Suprapubic skin (tissue), 4 donors: Measurements from ENCODE around the gene ETV5. TPM values are rescaled to one million over a fixed set of nuclear protein-coding genes. Genes with fewer than 3 reads are reported as not detected.

Source experiments
- DNase-seq, 2 donors: peaks; one replicate each; pipeline ENCODE4 v3.0.0-alpha.2; 2019; ENCODE audit warnings: low spot score in 2 of 2
- H3K27ac ChIP-seq: fragments of 200-600 bp; sonication (generic); one replicate; pipeline ENCODE4 v1.5.1; 2019
- H3K27me3 ChIP-seq: fragments of 200-600 bp; sonication (generic); one replicate; pipeline ENCODE4 v1.5.1; 2019
- H3K36me3 ChIP-seq: fragments of 200-600 bp; sonication (generic); one replicate; pipeline ENCODE4 v1.5.1; 2019
- H3K4me1 ChIP-seq: fragments of 200-600 bp; sonication (generic); one replicate; pipeline ENCODE4 v1.5.1; 2019
- H3K4me3 ChIP-seq: fragments of 200-600 bp; sonication (generic); one replicate; pipeline ENCODE4 v1.5.1; 2019; ENCODE audit warnings: mild to moderate bottlenecking
- H3K9me3 ChIP-seq: fragments of 200-600 bp; sonication (generic); one replicate; pipeline ENCODE4 v1.5.1; 2019
- EP300 ChIP-seq: sonication (generic); formaldehyde crosslinking; IDR thresholded peaks from one replicate; pipeline ENCODE4 v1.6.1; 2017; ENCODE audit warnings: antibody characterized with exemption
- POLR2A ChIP-seq, 2 donors: fragments of 450-650 bp; IDR thresholded peaks; one replicate each; pipeline ENCODE4 v1.6.1; 2017; ENCODE audit warnings: antibody characterized with exemption in 2 of 2, mild to moderate bottlenecking in 2 of 2, moderate library complexity in 2 of 2
- POLR2AphosphoS5 ChIP-seq, 3 donors: sonication (generic); formaldehyde crosslinking; IDR thresholded peaks; one replicate each; pipeline ENCODE4 v1.6.1; 2017; ENCODE audit warnings: antibody characterized with exemption in 3 of 3
- WGBS: methylation state at CpG from one replicate; pipeline ENCODE4 v1.1.5; 2018; 5-methylcytosine and 5-hydroxymethylcytosine counted together
- total RNA-seq, 4 donors: library from RNA; depleted of rRNA; stranded (reverse); fragments of >200 nt; gene quantifications; one replicate each; pipeline ENCODE4 v1.1.0, GENCODE V29; 2016
- TF ChIP-seq, protein P1 (sequence below), 2 donors: fragments of 200-600 bp in 1 of 2; fragments of 450-650 bp in 1 of 2; sonication (generic) in 1 of 2; IDR thresholded peaks; one replicate each; pipeline ENCODE4 v1.5.1; 2016 to 2019; ENCODE audit warnings: antibody characterized with exemption in 2 of 2, mild to moderate bottlenecking in 1 of 2, moderate library complexity in 1 of 2

Gene ETV5
- total RNA-seq, 4 donors from 2014 or later: 11.2 to 28.6 (median 16.7) TPM

DNA sequence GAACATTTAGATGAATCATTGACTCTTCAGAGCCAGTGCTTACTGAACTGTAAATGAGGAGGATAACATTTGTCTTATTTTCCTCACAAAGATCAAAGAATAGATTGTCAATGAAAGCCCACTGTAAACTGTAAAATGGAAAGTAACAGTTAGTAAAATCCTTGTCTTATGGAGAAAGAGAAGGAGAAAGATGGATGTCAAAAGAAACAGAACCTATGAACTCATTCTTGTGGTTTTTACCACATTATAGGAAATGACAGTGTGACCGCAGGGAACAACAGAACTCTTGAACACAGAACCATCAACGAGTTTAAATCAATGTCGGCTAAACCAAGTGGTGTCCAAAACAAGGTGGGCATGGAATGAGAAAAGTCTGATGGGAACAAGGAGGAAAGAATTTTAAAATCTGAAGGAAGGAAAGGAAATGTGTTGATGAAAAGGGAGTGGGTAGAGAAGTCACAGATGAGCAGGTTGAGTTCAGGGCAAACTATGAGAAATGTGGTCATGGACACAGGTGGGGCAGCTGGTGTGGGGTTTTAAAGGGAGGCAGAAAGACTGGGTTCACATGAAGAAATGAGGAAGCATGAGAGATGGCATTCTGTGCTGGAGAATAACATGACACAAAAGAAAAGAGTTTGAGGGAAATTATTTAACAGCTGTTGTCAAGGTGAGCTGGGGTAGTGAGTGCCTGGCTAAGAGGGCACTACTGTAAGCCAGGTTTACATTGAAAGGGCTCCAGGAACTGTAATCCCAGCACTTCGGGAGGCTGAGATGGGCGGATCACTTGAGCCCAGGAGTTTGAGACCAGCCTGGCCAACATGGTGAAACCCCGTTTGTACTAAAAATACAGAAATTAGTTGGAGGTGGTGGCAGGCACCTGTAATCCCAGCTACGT is 42.4 kb upstream of the ETV5 start:
- H3K4me1 ChIP-seq: no peaks in the 10 kb centered on the region
- H3K36me3 ChIP-seq: no peaks in the 10 kb centered on the region
- peak in 1 of 2 donors; percentile 24 for DNase-seq
- H3K4me3 ChIP-seq: no peak overlapping the region
- H3K9me3 ChIP-seq: no peaks in the 10 kb centered on the region
- WGBS: 82% methylated on average over 7 of the region's 7 CpGs
- no peak overlapping the region for H3K27ac ChIP-seq
- H3K27me3 ChIP-seq: no peaks in the 10 kb centered on the region
- TF ChIP-seq, protein P1, sequence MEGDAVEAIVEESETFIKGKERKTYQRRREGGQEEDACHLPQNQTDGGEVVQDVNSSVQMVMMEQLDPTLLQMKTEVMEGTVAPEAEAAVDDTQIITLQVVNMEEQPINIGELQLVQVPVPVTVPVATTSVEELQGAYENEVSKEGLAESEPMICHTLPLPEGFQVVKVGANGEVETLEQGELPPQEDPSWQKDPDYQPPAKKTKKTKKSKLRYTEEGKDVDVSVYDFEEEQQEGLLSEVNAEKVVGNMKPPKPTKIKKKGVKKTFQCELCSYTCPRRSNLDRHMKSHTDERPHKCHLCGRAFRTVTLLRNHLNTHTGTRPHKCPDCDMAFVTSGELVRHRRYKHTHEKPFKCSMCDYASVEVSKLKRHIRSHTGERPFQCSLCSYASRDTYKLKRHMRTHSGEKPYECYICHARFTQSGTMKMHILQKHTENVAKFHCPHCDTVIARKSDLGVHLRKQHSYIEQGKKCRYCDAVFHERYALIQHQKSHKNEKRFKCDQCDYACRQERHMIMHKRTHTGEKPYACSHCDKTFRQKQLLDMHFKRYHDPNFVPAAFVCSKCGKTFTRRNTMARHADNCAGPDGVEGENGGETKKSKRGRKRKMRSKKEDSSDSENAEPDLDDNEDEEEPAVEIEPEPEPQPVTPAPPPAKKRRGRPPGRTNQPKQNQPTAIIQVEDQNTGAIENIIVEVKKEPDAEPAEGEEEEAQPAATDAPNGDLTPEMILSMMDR (IDR thresholded peaks at IDR 0.05): no peak

DNA sequence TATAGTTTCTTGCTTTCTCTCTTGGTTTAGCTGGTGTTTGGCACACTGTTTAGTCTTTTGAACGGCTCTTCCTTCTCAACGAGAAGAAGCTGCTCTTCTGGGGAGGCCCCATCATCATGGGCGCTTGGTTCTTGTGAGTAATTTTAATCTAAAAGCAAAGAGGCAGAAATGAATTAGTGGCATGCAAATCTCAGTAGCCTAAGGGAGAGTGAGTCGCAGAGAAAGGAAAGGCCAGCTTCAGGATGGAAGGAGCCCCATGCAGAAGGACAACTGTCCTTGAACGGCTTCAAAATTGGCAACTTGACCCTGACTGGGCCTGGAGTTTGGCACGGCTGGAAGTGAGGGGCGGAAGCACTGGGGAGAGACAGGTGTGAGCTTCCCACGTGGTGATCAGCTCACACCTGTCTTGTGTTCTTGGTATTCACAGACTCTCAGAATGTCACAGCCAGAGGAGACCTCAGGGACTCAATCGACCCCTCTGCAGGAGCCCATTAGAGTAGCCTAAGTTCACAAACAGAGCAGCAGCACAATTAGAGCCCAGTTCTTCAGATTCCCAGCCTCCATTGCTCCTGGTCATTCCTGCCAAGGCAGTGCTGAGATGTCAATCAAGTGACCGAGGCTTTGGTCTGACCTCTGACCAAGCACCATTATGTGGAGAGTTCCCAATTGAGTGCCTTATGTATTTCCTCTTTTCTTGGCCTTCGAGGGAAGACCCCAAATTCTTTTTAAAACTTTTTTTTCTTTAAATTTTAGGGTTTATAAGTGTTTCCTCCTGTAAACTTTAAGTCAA is 41.3 kb upstream of the ETV5 start:
- no peaks in the 10 kb centered on the region for H3K36me3 ChIP-seq
- no peak overlapping the region for H3K27ac ChIP-seq
- no peaks in the 10 kb centered on the region for H3K4me1 ChIP-seq
- H3K4me3 ChIP-seq: no peak overlapping the region
- H3K27me3 ChIP-seq: no peaks in the 10 kb centered on the region
- no peaks in the 10 kb centered on the region for H3K9me3 ChIP-seq
- TF ChIP-seq, protein P1 (IDR thresholded peaks at IDR 0.05): no peak
- no peak for TF ChIP-seq POLR2A (IDR thresholded peaks at IDR 0.05)
- TF ChIP-seq EP300: no peak
- no peak for TF ChIP-seq POLR2AphosphoS5 (IDR thresholded peaks at IDR 0.05)
- DNase-seq: no peak
- WGBS: 73% methylated on average over 11 of the region's 11 CpGs

DNA sequence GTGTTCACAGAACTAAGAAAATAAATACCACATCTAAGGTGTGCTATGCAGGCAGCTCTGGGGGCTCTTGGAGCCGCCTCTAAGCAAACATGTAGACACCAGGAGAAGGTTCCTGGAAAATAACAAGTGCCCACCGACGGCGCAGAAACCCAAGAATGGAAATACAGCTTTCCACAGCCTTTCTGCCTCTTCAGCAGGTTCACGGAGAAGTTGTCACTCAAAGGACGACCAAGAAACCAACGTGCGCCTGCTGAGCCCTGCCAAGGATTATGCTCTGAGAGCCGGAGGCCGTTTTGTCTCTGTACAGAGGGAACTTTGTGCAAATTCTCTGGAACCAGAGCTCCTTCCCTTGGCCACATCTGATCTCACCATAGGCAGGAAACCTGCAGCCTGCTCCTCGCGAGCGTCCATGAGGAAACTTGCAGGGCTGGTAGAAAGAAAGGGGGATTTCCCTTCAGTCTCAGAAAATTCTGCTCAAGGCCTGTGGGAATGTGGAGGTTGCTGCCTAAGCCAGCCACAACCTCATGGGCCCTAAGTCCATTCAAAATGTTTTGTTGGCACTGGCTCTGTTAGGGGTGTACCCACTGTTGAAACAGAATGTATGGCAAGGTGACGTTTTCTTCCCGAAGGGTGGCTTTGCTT is 40.6 kb upstream of the ETV5 start:
- H3K9me3 ChIP-seq: no peaks in the 10 kb centered on the region
- DNase-seq: no peak

DNA sequence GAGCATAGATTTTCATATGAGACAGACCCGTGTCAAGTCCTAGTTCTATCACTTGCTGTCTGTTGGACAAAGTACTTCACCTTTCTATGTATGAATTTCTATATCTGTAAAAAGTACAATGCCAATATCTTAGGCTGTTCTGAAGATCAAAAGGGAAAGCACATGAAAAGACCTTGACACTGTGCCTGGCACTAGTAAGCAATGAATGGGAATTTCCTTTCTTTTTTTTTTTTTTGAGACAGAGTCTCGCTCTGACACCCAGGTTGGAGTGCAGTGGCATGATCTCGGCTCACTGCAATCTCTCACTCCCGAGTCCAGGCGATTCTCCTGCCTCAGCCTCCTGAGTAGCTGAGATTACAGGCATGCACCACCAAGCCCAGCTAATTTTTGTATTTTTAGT is 35.4 kb upstream of the ETV5 start:
- Histone ChIP-seq H3K4me3 (no peak overlapping the region), H3K27me3 (no peaks in the 10 kb centered on the region), H3K27ac (no peak overlapping the region), H3K4me1 (peaks cover 3% of the 10 kb centered on the region), H3K9me3 (no peaks in the 10 kb centered on the region), H3K36me3 (no peaks in the 10 kb centered on the region)
- WGBS: 93% methylated on average over 5 of the region's 5 CpGs
- TF ChIP-seq POLR2AphosphoS5 (IDR thresholded peaks at IDR 0.05) (no peak), EP300 (no peak), POLR2A (IDR thresholded peaks at IDR 0.05) (no peak)
- TF ChIP-seq, protein P1 (IDR thresholded peaks at IDR 0.05): no peak
- DNase-seq: no peak

More for the DNA sequence above, 40.6 kb upstream of the ETV5 start:
- no peaks in the 10 kb centered on the region for H3K36me3 ChIP-seq
- H3K4me3 ChIP-seq: no peak overlapping the region
- H3K27me3 ChIP-seq: no peaks in the 10 kb centered on the region
- TF ChIP-seq POLR2A (IDR thresholded peaks at IDR 0.05) (no peak), POLR2AphosphoS5 (IDR thresholded peaks at IDR 0.05) (no peak), EP300 (no peak)
- TF ChIP-seq, protein P1 (IDR thresholded peaks at IDR 0.05): no peak
- no peak overlapping the region for H3K27ac ChIP-seq
- H3K4me1 ChIP-seq: no peaks in the 10 kb centered on the region
- 82% methylated on average over 15 of the region's 15 CpGs for WGBS

DNA sequence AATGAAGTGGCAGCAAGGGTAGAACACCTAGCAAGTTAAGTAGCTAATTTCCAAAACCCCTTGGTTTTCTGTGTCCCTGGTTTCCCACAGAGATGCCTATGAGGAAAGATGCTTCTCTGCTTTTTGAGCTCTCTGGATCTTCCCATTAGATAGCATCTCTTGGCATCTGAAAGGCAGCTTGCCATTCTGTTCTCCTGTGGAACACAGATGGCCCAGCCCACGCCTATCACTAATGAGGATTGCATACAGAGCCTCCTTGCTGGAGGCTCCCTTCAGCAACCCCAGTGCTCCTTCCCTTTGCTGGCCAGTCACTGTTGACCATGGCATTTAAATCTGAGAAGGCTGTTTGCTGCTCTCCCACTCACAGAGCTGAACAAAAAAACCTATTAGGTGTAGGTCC is 34.4 kb upstream of the ETV5 start:
- no peak for DNase-seq
- whole genome bisulfite sequencing: 38% methylated on average over 1 of the region's 1 CpG
- TF ChIP-seq POLR2AphosphoS5 (IDR thresholded peaks at IDR 0.05): no peak
- TF ChIP-seq POLR2A (IDR thresholded peaks at IDR 0.05): no peak
- no peak for TF ChIP-seq EP300
- TF ChIP-seq, protein P1 (IDR thresholded peaks at IDR 0.05): no peak
- no peak overlapping the region for H3K4me3 ChIP-seq
- no peaks in the 10 kb centered on the region for H3K36me3 ChIP-seq
- no peak overlapping the region for H3K27ac ChIP-seq
- H3K27me3 ChIP-seq: no peaks in the 10 kb centered on the region
- H3K4me1 ChIP-seq: peaks cover 3% of the 10 kb centered on the region
- no peaks in the 10 kb centered on the region for H3K9me3 ChIP-seq
